GM19193 (cell line): ENCODE measurements around the gene ZNF534.

Experiments used
- POLR2A ChIP-seq: IDR thresholded peaks from 4 replicates; pipeline ENCODE4 v1.6.1; 2011; ENCODE audit not compliant: insufficient read depth, insufficient read length; ENCODE audit errors: extremely low read depth

Gene ZNF534

GRCh38 chr19:52492201-52492993, 63.4 kb downstream of the ZNF534 start:
- TF ChIP-seq POLR2A, result no peak

DNA sequence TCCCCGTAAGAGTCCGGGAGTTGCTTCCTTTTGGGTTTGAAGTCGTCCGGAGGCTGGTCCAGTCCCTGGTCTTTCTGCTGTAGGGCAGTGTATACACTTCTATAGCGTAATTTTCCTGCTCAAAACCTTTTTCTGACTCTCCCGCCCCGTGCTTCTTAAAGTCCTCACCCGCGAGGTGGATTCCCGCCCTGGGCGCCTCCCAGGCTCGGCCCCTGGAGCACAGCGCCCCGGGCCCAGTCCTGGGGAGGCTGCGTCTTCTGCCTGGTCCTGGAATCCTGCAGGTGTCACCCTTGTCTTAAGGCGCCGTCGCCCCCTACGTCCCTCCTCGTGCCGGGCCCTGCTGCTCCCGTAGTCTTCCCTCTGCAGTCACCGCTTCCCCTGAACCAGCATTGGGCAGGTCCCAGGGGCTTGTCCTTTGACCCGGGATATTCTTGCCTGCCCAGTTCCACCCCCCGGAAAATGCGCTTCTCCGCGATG, 64.1 kb downstream of the ZNF534 start:
- TF ChIP-seq POLR2A, result no peak

GRCh38 chr19:52494518-52494917, 65.6 kb downstream of the ZNF534 start:
- no peak for TF ChIP-seq POLR2A

GRCh38 chr19:52498571-52498970, 69.6 kb downstream of the ZNF534 start:
- TF ChIP-seq POLR2A, result no peak
